Measurements from ENCODE around the gene NBAS. TPM values are rescaled to one million over a fixed set of nuclear protein-coding genes. Genes with fewer than 3 reads are reported as not detected.

Gene NBAS
- polyA plus RNA-seq, 2 of the 4 experiments (the other 2 are of a cell fraction), result 16.7 to 34.9 TPM

GRCh38 chr2:15560140-15560987 lies 770 bp downstream of the NBAS start:
- TF ChIP-seq RARB (CRISPR knock-in tag; IDR thresholded peaks at IDR 0.05) (no peak), CBX2 (IDR thresholded peaks at IDR 0.05; ENCODE audit: borderline replicate concordance, low read depth) (no peak), ESRRA (IDR thresholded peaks at IDR 0.05; ENCODE audit: borderline replicate concordance, low read length) (no peak), RFX5 (IDR thresholded peaks at IDR 0.05) (no peak), RNF2 (IDR thresholded peaks at IDR 0.05; ENCODE audit: borderline replicate concordance, low read depth) (no peak), POLR2A (IDR thresholded peaks at IDR 0.05; ENCODE audit: low read length) (no peak)
- Histone ChIP-seq H3K4me1 (peaks cover 10% of the 10 kb centered on the region), H3K4me2 (peak overlapping the region; percentile 86), H3K9me3 (no peaks in the 10 kb centered on the region), H3K27ac (peak overlapping the region; percentile 76 to 81), H3K4me3 (peak overlapping the region; percentile 64)
- DNase-seq (ENCODE audit: low read depth in 1 of 2, low spot score in 1 of 2) (peak; percentile 44), FAIRE-seq (no peak), ATAC-seq (peak; percentile 62 to 81)
- CTCF ChIA-PET, result interaction anchor here (1.5 to 5.8 kb wide), 3 partner anchors 13 to 39 kb away, joined by 3 to 43 read pairs (median 28); no protein-coding TSS in a partner anchor
- POLR2A ChIA-PET, result interaction anchor here (0.5 to 1.4 kb wide), 4 partner anchors 15 to 41 kb away, joined by 3 to 5 read pairs (median 4); partner anchors contain the start of gene DDX1
- WGBS (ENCODE audit: missing lambda C conversion rate), result 3% methylated on average over 30 of the region's 32 CpGs

GRCh38 chr2:15559379-15560139 lies 1.6 kb downstream of the NBAS start:
- ATAC-seq (no peak), DNase-seq (ENCODE audit: low read depth in 1 of 2, low spot score in 1 of 2) (no peak), FAIRE-seq (no peak)
- TF ChIP-seq EHMT2 (IDR thresholded peaks at IDR 0.05; ENCODE audit: low read depth) (no peak), HOXB13 (CRISPR knock-in tag; IDR thresholded peaks at IDR 0.05; ENCODE audit: low read depth) (no peak), MAX (IDR thresholded peaks at IDR 0.05) (no peak), ELK1 (IDR thresholded peaks at IDR 0.05; ENCODE audit: low read depth, low read length) (no peak), RAD21 (conservative IDR thresholded peaks at IDR 0.05 in 1 of 2, IDR thresholded peaks at IDR 0.05 in 1 of 2) (no peak), HOXB5 (CRISPR knock-in tag; IDR thresholded peaks at IDR 0.05) (no peak), JUNB (IDR thresholded peaks at IDR 0.05) (no peak), POLR2A (IDR thresholded peaks at IDR 0.05; ENCODE audit: low read length) (no peak), MAZ (IDR thresholded peaks at IDR 0.05; ENCODE audit: borderline replicate concordance, low read depth, low read length) (no peak), CBX2 (IDR thresholded peaks at IDR 0.05; ENCODE audit: borderline replicate concordance, low read depth) (no peak), ZFP36 (IDR thresholded peaks at IDR 0.05; ENCODE audit: borderline replicate concordance, partially characterized antibody) (no peak), FOSB (CRISPR knock-in tag; IDR thresholded peaks at IDR 0.05) (no peak), MYC (IDR thresholded peaks at IDR 0.05; ENCODE audit: borderline replicate concordance, low read length) (no peak), RNF2 (IDR thresholded peaks at IDR 0.05; ENCODE audit: borderline replicate concordance, low read depth) (no peak)
- TF ChIP-seq, protein P1, sequence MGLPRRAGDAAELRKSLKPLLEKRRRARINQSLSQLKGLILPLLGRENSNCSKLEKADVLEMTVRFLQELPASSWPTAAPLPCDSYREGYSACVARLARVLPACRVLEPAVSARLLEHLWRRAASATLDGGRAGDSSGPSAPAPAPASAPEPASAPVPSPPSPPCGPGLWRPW (IDR thresholded peaks at IDR 0.05), result no peak
- TF ChIP-seq, protein P2, sequence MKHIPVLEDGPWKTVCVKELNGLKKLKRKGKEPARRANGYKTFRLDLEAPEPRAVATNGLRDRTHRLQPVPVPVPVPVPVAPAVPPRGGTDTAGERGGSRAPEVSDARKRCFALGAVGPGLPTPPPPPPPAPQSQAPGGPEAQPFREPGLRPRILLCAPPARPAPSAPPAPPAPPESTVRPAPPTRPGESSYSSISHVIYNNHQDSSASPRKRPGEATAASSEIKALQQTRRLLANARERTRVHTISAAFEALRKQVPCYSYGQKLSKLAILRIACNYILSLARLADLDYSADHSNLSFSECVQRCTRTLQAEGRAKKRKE (CRISPR knock-in tag; IDR thresholded peaks at IDR 0.05; ENCODE audit: low read depth), result no peak
- 77% methylated on average over 6 of the region's 6 CpGs for WGBS (ENCODE audit: missing lambda C conversion rate)
- ChIA-PET CTCF (interaction anchor here (1.5 to 5.8 kb wide), 3 partner anchors 12 to 39 kb away, joined by 3 to 43 read pairs (median 28); no protein-coding TSS in a partner anchor), POLR2A (interaction anchor here (1.4 kb wide), 1 partner anchor 42 kb away, joined by 3 read pairs; no protein-coding TSS in a partner anchor)
- H3K4me1 ChIP-seq, result peaks cover 10% of the 10 kb centered on the region
- H3K9me3 ChIP-seq, result no peaks in the 10 kb centered on the region
- peak overlapping the region; percentile 64 for H3K4me3 ChIP-seq
- peak overlapping the region; percentile 86 for H3K4me2 ChIP-seq
- peak overlapping the region in 1 of 2 experiments; percentile 81; a peak in 1 of 6 replicates for H3K27ac ChIP-seq

Measured in A549 (cell line).